NCI-H2227 (cell line): ENCODE results near the gene EYA3.
A peak's percentile ranks its signal among the peaks of the same experiment; 100 is the strongest.

Source experiments
- DNase-seq: peaks from one replicate; lab custom pipeline; 2025; ENCODE audit not compliant: unreplicated experiment; lab: John Stamatoyannopoulos, UW

The EYA3 gene

GRCh38 chr1:27940870-27941560 is 147.4 kb downstream of the EYA3 start:
- no peak for DNase-seq

GRCh38 chr1:27940297-27940696 is 148.1 kb downstream of the EYA3 start:
- DNase-seq, result no peak

GRCh38 chr1:27938488-27938887 is 149.9 kb downstream of the EYA3 start:
- no peak for DNase-seq

GRCh38 chr1:27937524-27937836 is 150.9 kb downstream of the EYA3 start:
- DNase-seq, result no peak

- no peak for DNase-seq
These were observed 152.0 kb downstream of the EYA3 start for GRCh38 chr1:27936370-27936769.

GRCh38 chr1:27935721-27936120 is 152.7 kb downstream of the EYA3 start:
- DNase-seq, result no peak

GRCh38 chr1:27934818-27935549 is 153.4 kb downstream of the EYA3 start, which contains the start of gene SMPDL3B:
TSS of gene SMPDL3B (plus strand) at chr1:27935000. CDS start at chr1:27935184, 184 bp downstream.
- peak; percentile 78 for DNase-seq

GRCh38 chr1:27931759-27932158 is 156.7 kb downstream of the EYA3 start:
- peak; percentile 48 for DNase-seq

GRCh38 chr1:27931184-27931583 is 157.2 kb downstream of the EYA3 start:
- no peak for DNase-seq

- DNase-seq, result no peak
These were observed 160.0 kb downstream of the EYA3 start for GRCh38 chr1:27928216-27928954.

GRCh38 chr1:27922272-27922671 is 166.1 kb downstream of the EYA3 start:
- no peak for DNase-seq
